Left lung (tissue), 10 donors: Measurements from ENCODE around the gene SLBP. TPM values are rescaled to one million over a fixed set of nuclear protein-coding genes. Genes with fewer than 3 reads are reported as not detected.

Experiments
- ATAC-seq: fragments of 200-7000 bp; cut with Tn5 transposase; one replicate; pipeline ENCODE4 v1.9.1; 2020; ENCODE audit warnings: moderate library complexity
- DNase-seq, 4 donors: peaks; one replicate each; pipeline ENCODE4 v3.0.0-alpha.2; 2013 to 2020
- H3K27ac ChIP-seq, 2 donors: fragments of 200-600 bp; sonication (generic) in 1 of 2; one replicate each; pipeline versions ENCODE4 v1.5.0 to v1.8.0; 2020 to 2021
- H3K27me3 ChIP-seq, 2 donors: fragments of 200-600 bp; sonication (generic) in 1 of 2; one replicate each; pipeline versions ENCODE4 v1.5.0 to v1.8.0; 2020 to 2021
- H3K36me3 ChIP-seq, 2 donors: fragments of 200-600 bp; sonication (generic) in 1 of 2; one replicate each; pipeline versions ENCODE4 v1.5.0 to v1.8.0; 2020 to 2021
- H3K4me1 ChIP-seq, 2 donors: fragments of 200-600 bp; one replicate each; pipeline ENCODE4 v1.8.0; 2021
- H3K4me3 ChIP-seq, 2 donors: fragments of 200-600 bp; sonication (generic) in 1 of 2; one replicate each; pipeline versions ENCODE4 v1.5.0 to v1.8.0; 2020 to 2021; ENCODE audit warnings: mild to moderate bottlenecking in 1 of 2
- H3K9me3 ChIP-seq, 2 donors: fragments of 200-600 bp; sonication (generic) in 1 of 2; one replicate each; pipeline versions ENCODE4 v1.5.0 to v1.8.0; 2020 to 2021
- intact Hi-C, 2 donors: fragments of 100-400 bp; cut with DNase I; formaldehyde crosslinking; loops; one replicate each; pipeline versions ENCODE4 v1.11.2 to v1.14.2; 2022
- polyA plus RNA-seq, 6 donors: library from polyadenylated mRNA; unstranded; fragments of 120-200 nt; gene quantifications; one replicate each; pipeline ENCODE4 v1.2.1, GENCODE V29; 2013; ENCODE audit not compliant: insufficient read length in 6 of 6
- total RNA-seq, 2 donors: library from RNA; stranded (reverse); fragmentation: NEBNext Ultra II Directional; extraction: Animal tissue kit (Norgen Biotek cat#: 25700); gene quantifications; one replicate each; pipeline ENCODE4 v1.2.1, GENCODE V29; 2021
- TF ChIP-seq, protein P1 (sequence below), 2 donors: fragments of 200-600 bp; sonication (generic) in 1 of 2; IDR thresholded peaks; one replicate each; pipeline versions ENCODE4 v1.5.0 to v1.8.0; 2021; ENCODE audit warnings: antibody characterized with exemption in 2 of 2
- donor health status: DM: no; HTN: yes; CAD: no.
- donor health status: DM: no; HTN: no; CAD: no.

SLBP gene
- total and polyA plus RNA-seq, 8 donors = 39.1 to 73.0 (median 60.0) TPM

DNA sequence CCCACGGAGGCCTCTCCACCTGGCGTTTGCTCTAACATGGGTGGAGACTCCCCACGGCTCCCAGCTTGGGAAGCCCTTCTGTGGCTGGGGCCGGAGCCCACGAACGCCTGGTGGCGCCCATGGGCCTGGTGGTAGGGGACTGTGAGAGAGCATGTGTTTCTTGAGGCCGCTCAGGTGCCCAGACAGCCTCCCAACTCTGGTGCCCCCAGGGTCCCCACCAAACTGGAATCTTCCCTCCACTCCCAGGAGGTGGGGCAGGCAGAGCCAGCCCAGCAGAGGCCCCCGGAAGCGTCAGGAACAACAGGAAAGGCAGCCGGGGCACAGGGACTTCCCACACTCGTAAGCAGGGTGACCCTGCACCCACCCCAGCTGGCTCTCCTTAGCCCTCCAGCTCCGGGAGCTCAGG lies 47.7 kb upstream of the SLBP start:
- peaks cover 0 to 28% of the 10 kb centered on the region in 2 donors for H3K27me3 ChIP-seq
- peaks cover 6 to 17% of the 10 kb centered on the region in 2 donors for H3K4me1 ChIP-seq
- intact Hi-C loops = no loop called here
- no peak for ATAC-seq
- TF ChIP-seq, protein P1, sequence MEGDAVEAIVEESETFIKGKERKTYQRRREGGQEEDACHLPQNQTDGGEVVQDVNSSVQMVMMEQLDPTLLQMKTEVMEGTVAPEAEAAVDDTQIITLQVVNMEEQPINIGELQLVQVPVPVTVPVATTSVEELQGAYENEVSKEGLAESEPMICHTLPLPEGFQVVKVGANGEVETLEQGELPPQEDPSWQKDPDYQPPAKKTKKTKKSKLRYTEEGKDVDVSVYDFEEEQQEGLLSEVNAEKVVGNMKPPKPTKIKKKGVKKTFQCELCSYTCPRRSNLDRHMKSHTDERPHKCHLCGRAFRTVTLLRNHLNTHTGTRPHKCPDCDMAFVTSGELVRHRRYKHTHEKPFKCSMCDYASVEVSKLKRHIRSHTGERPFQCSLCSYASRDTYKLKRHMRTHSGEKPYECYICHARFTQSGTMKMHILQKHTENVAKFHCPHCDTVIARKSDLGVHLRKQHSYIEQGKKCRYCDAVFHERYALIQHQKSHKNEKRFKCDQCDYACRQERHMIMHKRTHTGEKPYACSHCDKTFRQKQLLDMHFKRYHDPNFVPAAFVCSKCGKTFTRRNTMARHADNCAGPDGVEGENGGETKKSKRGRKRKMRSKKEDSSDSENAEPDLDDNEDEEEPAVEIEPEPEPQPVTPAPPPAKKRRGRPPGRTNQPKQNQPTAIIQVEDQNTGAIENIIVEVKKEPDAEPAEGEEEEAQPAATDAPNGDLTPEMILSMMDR (IDR thresholded peaks at IDR 0.05) = no peak
- H3K27ac ChIP-seq = no peak overlapping the region
- no peaks in the 10 kb centered on the region for H3K9me3 ChIP-seq
- no peaks in the 10 kb centered on the region for H3K36me3 ChIP-seq
- no peak overlapping the region for H3K4me3 ChIP-seq
- no peak for DNase-seq

DNA sequence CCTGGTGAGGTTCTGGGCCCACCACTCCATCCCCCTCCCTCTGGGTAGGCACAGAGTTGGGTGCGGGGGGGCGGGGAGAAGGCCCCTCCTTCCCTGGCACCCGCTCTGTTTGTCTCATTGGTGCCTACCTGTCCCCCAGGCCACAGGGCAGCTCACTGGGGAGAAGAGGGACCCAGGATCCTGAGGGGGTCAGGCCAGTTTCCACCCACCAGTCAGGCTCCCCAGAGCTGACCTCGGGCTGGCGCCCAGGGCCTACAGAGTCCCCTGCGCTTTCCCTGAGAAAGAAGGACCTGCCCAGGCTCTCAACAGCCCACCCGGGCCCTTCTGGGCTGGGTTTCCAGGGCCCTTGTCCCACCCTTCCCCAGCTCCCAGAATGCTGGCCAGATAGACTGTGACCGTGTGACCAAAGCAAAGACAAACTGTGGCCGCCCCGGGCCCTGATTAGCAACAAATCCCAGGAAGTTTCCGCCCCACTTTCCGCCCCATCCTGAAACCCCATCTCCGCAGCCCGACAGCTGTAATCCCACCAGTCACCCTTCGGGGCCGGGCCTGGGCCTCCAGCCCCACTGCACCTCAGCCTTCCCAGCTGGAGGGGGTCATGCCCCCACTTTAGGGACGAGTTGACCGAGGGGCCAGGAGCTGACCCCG lies 47.2 kb upstream of the SLBP start:
- no peaks in the 10 kb centered on the region for H3K36me3 ChIP-seq
- intact Hi-C loops = no loop called here
- H3K4me3 ChIP-seq = no peak overlapping the region
- peaks cover 6 to 16% of the 10 kb centered on the region in 2 donors for H3K4me1 ChIP-seq
- ATAC-seq (no peak), DNase-seq (no peak)
- no peak overlapping the region for H3K27ac ChIP-seq
- H3K9me3 ChIP-seq = no peaks in the 10 kb centered on the region
- TF ChIP-seq, protein P1 (IDR thresholded peaks at IDR 0.05) = no peak
- peaks cover 0 to 23% of the 10 kb centered on the region in 2 donors for H3K27me3 ChIP-seq

DNA sequence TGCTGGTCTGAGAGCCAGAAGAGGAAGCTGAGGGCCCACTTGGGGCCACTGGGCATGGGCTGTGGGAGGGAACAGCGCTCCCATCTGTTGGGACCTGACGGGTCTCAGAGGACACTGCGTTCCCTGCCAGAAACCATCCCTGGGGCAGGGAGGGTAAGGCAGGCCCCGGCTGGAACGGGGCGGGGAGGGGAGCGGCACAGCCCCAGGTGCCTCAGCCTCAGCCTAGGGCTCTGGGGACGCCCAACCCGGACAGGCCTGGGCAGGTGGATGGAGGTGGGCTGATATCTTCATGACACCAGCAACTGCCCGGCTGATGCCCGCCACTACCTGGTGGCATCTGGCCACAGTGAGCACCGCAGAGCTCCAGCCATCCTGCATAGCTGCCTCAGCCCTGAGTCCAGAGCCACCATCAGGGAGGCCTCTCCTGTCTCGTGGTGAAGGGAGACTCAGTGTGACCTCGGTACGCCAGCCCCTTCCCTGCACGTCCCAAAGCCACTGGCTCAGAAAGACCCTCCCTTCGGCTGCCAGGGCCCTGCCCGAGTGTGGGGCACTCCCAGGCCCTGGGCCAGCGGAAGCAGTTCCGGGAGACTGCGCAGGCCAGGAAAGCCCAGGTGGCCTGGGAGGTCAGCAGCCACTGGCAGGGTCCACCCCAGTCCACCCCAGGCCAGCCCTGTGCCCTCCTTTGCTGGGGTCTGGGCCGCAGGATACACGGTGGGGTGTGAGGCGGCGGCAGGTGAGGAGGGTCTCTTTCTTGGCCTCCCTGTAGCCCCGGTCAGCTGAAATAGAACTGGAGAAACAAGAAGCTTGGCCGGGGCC lies 46.4 kb upstream of the SLBP start:
- peaks cover 1 to 12% of the 10 kb centered on the region in 2 donors for H3K4me1 ChIP-seq
- TF ChIP-seq, protein P1 (IDR thresholded peaks at IDR 0.05) = no peak
- ATAC-seq (no peak), DNase-seq (no peak)
- no peaks in the 10 kb centered on the region for H3K9me3 ChIP-seq
- H3K27me3 ChIP-seq = peaks cover 0 to 15% of the 10 kb centered on the region in 2 donors
- no peak overlapping the region for H3K4me3 ChIP-seq
- no peak overlapping the region for H3K27ac ChIP-seq
- no peaks in the 10 kb centered on the region for H3K36me3 ChIP-seq
- intact Hi-C loops = no loop called here

DNA sequence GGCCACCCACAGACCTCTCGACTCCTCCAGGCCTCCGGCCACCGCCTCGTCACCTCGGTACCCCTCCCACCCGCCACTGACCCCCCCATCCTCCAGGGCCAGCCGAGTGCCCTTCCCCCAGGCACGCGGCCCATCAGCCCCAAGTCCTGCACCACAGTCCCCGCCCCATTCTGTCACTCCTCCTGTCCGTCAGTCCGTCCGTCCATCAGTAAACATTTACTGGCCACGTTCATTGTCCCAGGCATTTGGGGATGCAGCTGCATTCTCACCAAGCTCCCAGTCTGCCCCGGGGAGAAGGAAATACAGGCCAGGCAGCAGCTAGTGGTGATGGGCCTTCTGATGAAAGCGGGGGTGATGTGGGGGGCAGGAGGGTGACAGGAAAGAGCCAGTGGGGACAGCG lies 45.7 kb upstream of the SLBP start:
- Histone ChIP-seq H3K36me3 (no peaks in the 10 kb centered on the region), H3K9me3 (no peaks in the 10 kb centered on the region), H3K4me3 (no peak overlapping the region), H3K27me3 (peaks cover 0 to 9% of the 10 kb centered on the region in 2 donors), H3K4me1 (peaks cover 4 to 15% of the 10 kb centered on the region in 2 donors), H3K27ac (no peak overlapping the region)
- ATAC-seq (no peak), DNase-seq (no peak)
- intact Hi-C loops = no loop called here
- TF ChIP-seq, protein P1 (IDR thresholded peaks at IDR 0.05) = no peak
